K562 treated with DMSO at 1 percent for 48 hours (cell line): ENCODE results near the gene MMP13. TPM values are rescaled to one million over a fixed set of nuclear protein-coding genes. Genes with fewer than 3 reads are reported as not detected.

Experiments
- total RNA-seq: library from RNA; unstranded; fragments of 300-600 nt; gene quantifications from 2 replicates; pipeline ENCODE4 v1.2.3, GENCODE V29; 2022; ENCODE audit warnings: low replicate concordance; ENCODE audit errors: extremely low read depth

MMP13 gene
- total RNA-seq, result not detected in 2 replicates

GRCh38 chr11:102955624-102956023 is at the start of gene MMP13:
Gene MMP13, minus strand, starts transcription at chr11:102955732. Its CDS starts 27 bp downstream, at chr11:102955705.

Other genes with a start within 250 kb of the MMP13 start
- not detected in 2 replicates for gene MMP27, start 250.0 kb downstream of the MMP13 start, total RNA-seq
- not detected in 2 replicates for gene MMP8, start 230.8 kb downstream of the MMP13 start, total RNA-seq
- gene MMP10, start 175.1 kb downstream of the MMP13 start, total RNA-seq, result not detected in 2 replicates
- not detected in 2 replicates for gene MMP1, start 157.6 kb downstream of the MMP13 start, total RNA-seq
- not detected in 2 replicates for gene MMP3, start 112.1 kb downstream of the MMP13 start, total RNA-seq
- not detected in 2 replicates for gene MMP12, start 80.8 kb downstream of the MMP13 start, total RNA-seq
- not detected in 2 replicates for gene DCUN1D5, start 136.4 kb upstream of the MMP13 start, total RNA-seq
- not detected in 2 replicates for gene DYNC2H1, start 153.7 kb upstream of the MMP13 start, total RNA-seq